Natural killer cell (primary cell): Measurements from ENCODE around the gene TNNT2. TPM values are rescaled to one million over a fixed set of nuclear protein-coding genes. Genes with fewer than 3 reads are reported as not detected.

Source experiments
- ATAC-seq, 3 donors: fragments of 150-1000 bp in 2 of 3; fragments of 200-7000 bp in 1 of 3; cut with Tn5 transposase; 1 replicate in 1 of 3; 2 replicates in 2 of 3; pipeline ENCODE4 v1.10.0; 2021; ENCODE audit warnings: mild to moderate bottlenecking in 2 of 3, moderate library complexity in 2 of 3
- DNase-seq, 2 donors: peaks; one replicate each; pipeline versions ENCODE4 v3.0.0 to v3.0.0-alpha.2; 2013 to 2021; ENCODE audit warnings: mixed read lengths in 1 of 2
- H3K27ac ChIP-seq: one replicate; pipeline ENCODE4 v1.5.1; 2013; ENCODE audit warnings: mild to moderate bottlenecking, low read length
- H3K27me3 ChIP-seq: one replicate; pipeline ENCODE4 v1.6.1; 2013; ENCODE audit warnings: low read length; ENCODE audit not compliant: control insufficient read depth, insufficient read depth
- H3K36me3 ChIP-seq: one replicate; pipeline ENCODE4 v1.6.1; 2013; ENCODE audit warnings: low read length; ENCODE audit not compliant: control insufficient read depth, insufficient read depth
- H3K4me1 ChIP-seq: one replicate; pipeline ENCODE4 v1.6.1; 2013; ENCODE audit warnings: low read length; ENCODE audit not compliant: control insufficient read depth, insufficient read depth
- H3K4me3 ChIP-seq: one replicate; pipeline ENCODE4 v1.5.1; 2013; ENCODE audit warnings: low read length
- H3K9me3 ChIP-seq: one replicate; pipeline ENCODE4 v1.6.1; 2013; ENCODE audit warnings: low read length; ENCODE audit not compliant: control insufficient read depth, insufficient read depth
- H3K27ac Mint-ChIP-seq, 2 donors: one replicate each; pipeline ENCODE4 v1.8.0; 2022; ENCODE audit warnings: mild to moderate bottlenecking in 2 of 2, mixed read lengths in 2 of 2, moderate library complexity in 1 of 2
- H3K27me3 Mint-ChIP-seq, 2 donors: one replicate each; pipeline ENCODE4 v1.8.0; 2022; ENCODE audit warnings: low read depth in 2 of 2, mixed read lengths in 2 of 2
- H3K36me3 Mint-ChIP-seq: one replicate; pipeline ENCODE4 v1.8.0; 2022; ENCODE audit warnings: mixed read lengths
- H3K4me1 Mint-ChIP-seq, 2 donors: one replicate each; pipeline ENCODE4 v1.8.0; 2022; ENCODE audit warnings: mixed read lengths in 2 of 2
- H3K4me3 Mint-ChIP-seq: one replicate; pipeline ENCODE4 v1.8.0; 2022; ENCODE audit warnings: mild to moderate bottlenecking, moderate library complexity, mixed read lengths
- H3K9me3 Mint-ChIP-seq, 2 donors: one replicate each; pipeline ENCODE4 v1.8.0; 2022; ENCODE audit warnings: mixed read lengths in 2 of 2
- CTCF ChIP-seq: fragments of 200-600 bp; IDR thresholded peaks from one replicate; pipeline ENCODE4 v1.8.0; 2022; ENCODE audit warnings: antibody characterized with exemption
- WGBS: methylation state at CpG from one replicate; pipeline ENCODE4 v1.1.7; 2013; ENCODE audit warnings: missing lambda C conversion rate; ENCODE audit not compliant: insufficient coverage; 5-methylcytosine and 5-hydroxymethylcytosine counted together
- intact Hi-C: fragments of 100-400 bp; cut with micrococcal nuclease; formaldehyde crosslinking; loops from one replicate; pipeline ENCODE4 v1.14.2; 2022
- total RNA-seq, 4 donors: library from RNA; stranded (reverse); fragments of 120-200 nt in 1 of 4; gene quantifications; one replicate each; pipeline versions ENCODE4 v1.2.3 to v1.2.4, GENCODE V29; 2013 to 2022

Gene TNNT2
- total RNA-seq, 3 donors from 2014 or later (not counting 1 experiment from before 2014, with no cell fraction given), result not detected

GRCh38 chr1:201341377-201341776, 36.1 kb downstream of the TNNT2 start:
- no peak overlapping the region for H3K27ac Mint-ChIP-seq
- no peaks in the 10 kb centered on the region for H3K9me3 Mint-ChIP-seq
- H3K36me3 Mint-ChIP-seq, result no peaks in the 10 kb centered on the region
- no peaks in the 10 kb centered on the region for H3K4me1 Mint-ChIP-seq
- Histone ChIP-seq H3K36me3 (no peaks in the 10 kb centered on the region), H3K4me3 (no peak overlapping the region), H3K27me3 (no peaks in the 10 kb centered on the region), H3K9me3 (no peaks in the 10 kb centered on the region), H3K27ac (no peak overlapping the region), H3K4me1 (no peaks in the 10 kb centered on the region)
- no peak for TF ChIP-seq CTCF
- no CpG with 5 or more reads among the region's 1 CpG for WGBS
- ATAC-seq (no peak), DNase-seq (no peak)
- intact Hi-C loops, result no loop called here
- H3K4me3 Mint-ChIP-seq, result no peak overlapping the region
- H3K27me3 Mint-ChIP-seq, result peaks cover 21 to 28% of the 10 kb centered on the region in 2 donors

GRCh38 chr1:201336711-201337450, 40.6 kb downstream of the TNNT2 start:
- Mint-ChIP-seq H3K9me3 (no peaks in the 10 kb centered on the region), H3K27me3 (peaks cover 11 to 17% of the 10 kb centered on the region in 2 donors), H3K27ac (no peak overlapping the region), H3K36me3 (no peaks in the 10 kb centered on the region), H3K4me3 (no peak overlapping the region), H3K4me1 (no peaks in the 10 kb centered on the region)
- no peak for TF ChIP-seq CTCF
- ATAC-seq (no peak), DNase-seq (no peak)
- no peaks in the 10 kb centered on the region for H3K36me3 ChIP-seq
- H3K9me3 ChIP-seq, result no peaks in the 10 kb centered on the region
- H3K4me3 ChIP-seq, result no peak overlapping the region
- no peak overlapping the region for H3K27ac ChIP-seq
- WGBS, result 85% methylated on average over 9 of the region's 9 CpGs
- H3K4me1 ChIP-seq, result no peaks in the 10 kb centered on the region
- intact Hi-C loops, result no loop called here
- H3K27me3 ChIP-seq, result no peaks in the 10 kb centered on the region

- WGBS, result 57% methylated on average over 3 of the region's 3 CpGs
- H3K27ac Mint-ChIP-seq, result no peak overlapping the region
These were observed 41.6 kb downstream of the TNNT2 start for GRCh38 chr1:201335901-201336300.

More at GRCh38 chr1:201335901-201336300, 41.6 kb downstream of the TNNT2 start:
- no peaks in the 10 kb centered on the region for H3K4me1 ChIP-seq
- peaks cover 6 to 11% of the 10 kb centered on the region in 2 donors for H3K27me3 Mint-ChIP-seq
- H3K27ac ChIP-seq, result no peak overlapping the region
- H3K9me3 Mint-ChIP-seq, result no peaks in the 10 kb centered on the region
- no peaks in the 10 kb centered on the region for H3K27me3 ChIP-seq
- no peaks in the 10 kb centered on the region for H3K4me1 Mint-ChIP-seq
- DNase-seq (no peak), ATAC-seq (no peak)
- no peak for TF ChIP-seq CTCF
- H3K4me3 ChIP-seq, result no peak overlapping the region
- no peak overlapping the region for H3K4me3 Mint-ChIP-seq
- no peaks in the 10 kb centered on the region for H3K9me3 ChIP-seq
- H3K36me3 Mint-ChIP-seq, result no peaks in the 10 kb centered on the region
- intact Hi-C loops, result no loop called here
- H3K36me3 ChIP-seq, result no peaks in the 10 kb centered on the region
